NCI-H128 (cell line): ENCODE data around the gene CDH4.

Experiments used
- DNase-seq: peaks from one replicate; lab custom pipeline; 2025; ENCODE audit not compliant: unreplicated experiment; lab: John Stamatoyannopoulos, UW

CDH4 gene

DNA sequence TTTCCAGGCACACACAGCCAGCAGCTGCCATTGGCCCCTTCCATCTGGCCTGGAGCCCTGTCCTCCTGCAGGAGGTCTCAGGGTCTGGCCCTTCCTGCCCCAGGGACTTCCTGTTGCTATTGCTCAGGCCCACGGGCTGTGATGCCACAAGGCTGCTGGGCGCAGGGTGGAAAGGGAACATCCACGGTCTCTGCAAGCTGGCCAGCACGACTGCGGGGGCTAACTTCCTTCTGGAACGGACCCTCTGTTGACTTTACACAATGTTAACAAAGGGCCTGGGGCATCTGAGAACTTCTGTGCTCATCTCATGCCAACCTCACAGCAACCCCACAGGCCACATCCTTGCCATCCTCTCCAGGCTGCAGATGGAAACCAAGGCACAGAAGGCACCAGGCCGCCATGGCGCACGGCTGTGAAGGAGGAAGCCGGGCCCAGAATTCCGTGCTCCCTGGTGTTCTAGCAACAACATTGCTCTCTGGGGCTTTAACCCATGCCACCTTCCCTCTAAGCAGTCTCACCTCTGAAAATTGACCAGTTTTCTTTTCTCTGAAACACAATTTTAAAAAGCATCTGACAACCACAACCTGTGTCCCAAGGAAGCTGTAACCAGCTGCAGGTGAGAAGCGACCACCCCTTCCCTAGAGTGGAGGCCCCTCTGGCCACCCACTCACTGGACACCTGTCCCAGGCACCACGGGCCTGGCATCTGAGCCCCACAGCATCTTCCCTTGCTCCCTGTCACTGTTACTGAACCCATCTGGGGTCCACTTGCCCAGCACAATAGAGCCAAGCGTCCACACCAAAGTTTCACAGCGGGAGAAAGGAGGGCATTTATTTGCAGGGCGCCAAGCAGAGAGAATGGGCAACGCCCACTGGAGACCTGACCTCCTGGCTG is 261.3 kb downstream of the CDH4 start:
- DNase-seq, result no peak

GRCh38 chr20:61514018-61514365 is 261.9 kb downstream of the CDH4 start:
- no peak for DNase-seq

- no peak for DNase-seq
Measured at GRCh38 chr20:61514396-61514795, 262.3 kb downstream of the CDH4 start.

- DNase-seq, result no peak
Measured at GRCh38 chr20:61514805-61515505, 262.9 kb downstream of the CDH4 start.

- DNase-seq, result no peak
Measured at GRCh38 chr20:61515922-61516321, 263.9 kb downstream of the CDH4 start.

DNA sequence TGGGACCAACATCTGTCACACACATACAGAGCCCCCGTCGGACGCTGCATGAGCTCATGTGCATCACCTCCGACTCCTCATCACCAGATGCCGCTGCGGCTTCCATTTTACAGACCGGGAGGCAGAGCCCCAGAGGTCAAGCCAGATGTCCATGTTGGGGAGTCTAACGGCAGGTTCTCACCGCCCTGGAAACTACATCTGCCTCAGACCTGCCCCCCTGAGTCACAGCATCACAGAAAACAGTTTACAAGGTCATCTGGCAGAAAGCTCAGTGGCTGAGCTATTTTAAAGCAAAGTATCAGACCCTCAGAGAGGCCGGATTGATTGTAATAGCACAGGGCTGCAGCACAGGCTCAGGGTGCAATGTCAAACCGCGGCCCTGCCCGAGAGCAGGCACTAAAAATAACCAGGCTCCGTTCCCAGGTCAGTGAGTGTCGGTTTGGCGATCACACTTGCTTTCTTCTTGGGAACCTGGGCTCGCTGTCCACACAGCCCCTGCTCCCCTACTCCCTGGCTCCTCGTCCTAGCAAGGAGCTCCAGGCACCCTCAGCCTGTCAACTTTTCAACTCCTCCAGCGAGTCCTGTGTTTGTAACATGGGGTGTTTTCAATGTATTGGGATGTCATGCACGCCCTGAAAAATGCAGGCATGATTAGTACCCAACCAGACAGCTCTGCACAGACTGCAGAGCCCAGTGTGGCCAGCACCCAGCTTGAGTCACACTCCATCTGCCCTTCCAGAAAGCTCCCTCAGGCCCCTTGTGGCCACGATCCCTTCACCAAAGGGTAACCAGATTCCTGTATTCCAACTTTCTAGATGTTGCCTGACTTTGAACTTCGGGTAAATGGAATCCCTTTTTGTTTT is 264.5 kb downstream of the CDH4 start:
- DNase-seq, result no peak

- no peak for DNase-seq
Measured at GRCh38 chr20:61517419-61517818, 265.4 kb downstream of the CDH4 start.

GRCh38 chr20:61518424-61518951 is 266.4 kb downstream of the CDH4 start:
- no peak for DNase-seq

- DNase-seq, result no peak
Measured at GRCh38 chr20:61519488-61519887, 267.4 kb downstream of the CDH4 start.

GRCh38 chr20:61520076-61520892 is 268.2 kb downstream of the CDH4 start:
- no peak for DNase-seq

- DNase-seq, result no peak
Measured at GRCh38 chr20:61520893-61521460, 268.9 kb downstream of the CDH4 start.

DNA sequence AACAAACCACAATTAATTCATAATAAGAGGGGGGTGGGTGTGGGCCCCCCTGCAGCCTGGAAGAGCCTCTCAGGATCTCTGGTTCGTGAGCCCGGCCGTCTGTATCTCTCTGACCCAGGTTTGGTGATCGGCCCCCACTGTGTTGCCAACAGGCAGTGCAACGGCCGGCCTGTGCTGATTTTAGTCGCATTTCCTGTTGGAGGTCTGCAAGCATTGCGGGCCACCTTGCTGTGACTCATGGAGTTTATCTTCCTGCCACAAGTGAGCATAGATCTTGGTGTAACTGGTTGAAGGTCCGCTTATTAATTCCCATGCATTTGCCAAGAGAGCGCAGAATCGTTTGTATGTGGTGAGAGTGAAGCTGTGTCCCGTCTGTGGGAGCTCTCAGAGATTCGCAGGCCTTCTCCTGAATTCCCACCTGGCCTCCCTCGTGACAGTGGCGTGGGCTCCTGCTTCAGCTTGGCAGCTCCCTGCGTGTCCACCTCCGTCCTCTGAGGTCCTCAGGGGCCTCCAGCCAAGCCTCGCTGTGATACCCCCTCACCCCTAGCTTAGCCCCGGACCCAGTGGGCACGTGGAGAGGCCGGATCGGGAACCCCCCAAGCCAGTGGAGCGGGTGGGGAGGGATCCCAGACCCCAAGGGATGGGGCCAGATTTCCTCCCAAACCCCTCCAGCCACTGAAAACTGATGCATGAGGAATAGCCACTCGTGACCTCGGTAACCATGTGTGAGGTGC is 269.8 kb downstream of the CDH4 start:
- DNase-seq, result no peak

GRCh38 chr20:61522498-61523090 is 270.5 kb downstream of the CDH4 start:
- DNase-seq, result no peak

DNA sequence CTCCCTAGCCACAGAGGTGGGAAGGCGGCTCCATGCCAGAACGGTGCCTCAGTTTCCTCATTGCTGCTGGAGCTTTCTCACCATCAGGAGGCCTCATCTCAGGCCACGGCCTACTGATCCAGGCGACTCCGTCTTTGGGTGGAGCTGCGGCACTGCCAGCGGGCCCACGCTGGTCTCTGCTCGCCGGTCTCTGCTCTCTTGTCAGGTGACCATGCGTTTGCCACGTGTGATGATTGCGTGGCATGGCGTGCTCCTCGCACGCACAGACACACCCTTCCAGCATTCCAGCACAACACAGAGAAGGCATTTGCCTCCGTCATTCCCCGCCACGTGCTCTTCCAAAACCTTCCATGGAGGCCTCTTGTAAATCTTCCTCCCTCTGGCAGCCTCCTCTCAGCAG is 271.1 kb downstream of the CDH4 start:
- no peak for DNase-seq

DNA sequence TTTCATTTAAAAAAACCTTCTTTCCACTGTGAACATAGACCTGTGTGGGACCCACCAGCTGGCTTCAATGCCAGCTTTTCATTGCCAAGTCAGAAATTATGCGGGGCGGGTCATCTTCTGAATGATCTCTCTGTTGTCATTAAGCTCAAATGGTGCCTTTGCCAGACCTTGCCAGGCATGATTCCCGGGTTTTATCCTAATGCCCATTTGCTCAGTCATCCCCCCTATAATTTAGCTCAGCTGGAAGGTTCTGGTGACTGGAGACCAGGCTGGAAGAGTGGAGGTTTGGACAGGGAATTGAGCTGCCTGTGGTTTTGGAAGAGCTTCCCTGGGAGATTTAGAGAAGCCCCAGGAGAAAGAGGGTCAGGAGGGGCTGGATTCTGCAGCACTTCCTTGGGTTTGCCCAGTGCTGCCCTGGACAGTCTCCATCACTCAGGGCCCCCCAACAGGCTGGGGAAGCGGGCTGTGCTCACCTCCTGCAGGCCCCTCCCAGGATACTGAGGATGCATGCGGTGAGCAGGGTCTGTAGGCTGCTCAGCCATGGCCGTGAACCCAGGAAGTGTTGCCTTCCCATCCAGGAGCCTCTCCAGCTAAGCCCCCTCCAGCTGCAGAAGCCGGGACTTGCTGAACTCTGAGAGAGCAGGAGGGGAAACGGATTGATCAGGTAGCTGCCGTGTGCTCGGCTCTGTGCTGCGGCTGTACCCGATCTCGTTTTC is 273.0 kb downstream of the CDH4 start:
- DNase-seq, result no peak

GRCh38 chr20:61525781-61526431 is 273.8 kb downstream of the CDH4 start:
- DNase-seq, result no peak

DNA sequence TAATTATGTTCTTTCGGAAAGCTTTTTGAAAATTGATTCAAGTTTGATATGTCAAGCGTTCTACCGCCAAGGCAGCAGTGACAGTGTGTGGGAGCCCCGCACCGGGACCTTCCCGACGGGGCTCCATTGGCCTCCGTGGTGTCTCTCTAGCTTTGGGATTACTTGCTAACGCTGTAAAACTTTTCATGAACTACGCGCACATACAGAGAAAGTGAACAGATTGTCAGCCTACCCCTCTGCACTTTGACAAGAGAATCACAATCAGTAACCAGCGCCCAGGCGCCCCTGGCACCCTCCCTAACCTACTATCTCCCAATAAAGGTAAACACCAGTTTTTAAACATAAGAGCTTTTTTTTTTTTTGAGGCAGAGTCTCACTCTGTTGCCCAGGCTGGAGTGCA is 274.8 kb downstream of the CDH4 start:
- DNase-seq, result no peak

- no peak for DNase-seq
Measured at GRCh38 chr20:61527626-61528025, 275.6 kb downstream of the CDH4 start.
